Testis (tissue), 3 donors: ENCODE results near the gene LGALS8. TPM values are rescaled to one million over a fixed set of nuclear protein-coding genes. Genes with fewer than 3 reads are reported as not detected.

Source experiments
- DNase-seq: peaks from one replicate; pipeline ENCODE4 v3.0.0-alpha.2; 2019
- H3K27ac ChIP-seq, 2 donors: fragments of 200-600 bp; sonication (generic); one replicate each; pipeline ENCODE4 v1.5.1; 2019
- H3K27me3 ChIP-seq: fragments of 200-600 bp; sonication (generic); one replicate; pipeline ENCODE4 v1.5.1; 2019
- H3K36me3 ChIP-seq: fragments of 200-600 bp; sonication (generic); one replicate; pipeline ENCODE4 v1.5.1; 2017; ENCODE audit warnings: low read depth; ENCODE audit errors: missing control alignments
- H3K4me1 ChIP-seq: fragments of 200-600 bp; sonication (generic); one replicate; pipeline ENCODE4 v1.5.1; 2019
- H3K4me3 ChIP-seq, 2 donors: fragments of 200-600 bp; sonication (generic); one replicate each; pipeline ENCODE4 v1.5.1; 2017 to 2019
- H3K9me3 ChIP-seq: fragments of 200-600 bp; sonication (generic); one replicate; pipeline ENCODE4 v1.5.1; 2017
- CTCF ChIP-seq, 3 experiments: fragments of 450-650 bp in 2 of 3; fragments of 200-600 bp in 1 of 3; sonication (generic) in 1 of 3; IDR thresholded peaks; one replicate each; pipeline ENCODE4 v1.5.1; 2016 to 2019; ENCODE audit warnings: antibody characterized with exemption in 3 of 3, mild to moderate bottlenecking in 2 of 3, moderate library complexity in 1 of 3
- POLR2A ChIP-seq: fragments of 450-650 bp; IDR thresholded peaks from one replicate; pipeline ENCODE4 v1.6.1; 2017; ENCODE audit warnings: antibody characterized with exemption, mild to moderate bottlenecking, moderate library complexity
- WGBS, 2 donors: methylation state at CpG; one replicate each; pipeline ENCODE4 v1.1.5; 2018; 5-methylcytosine and 5-hydroxymethylcytosine counted together
- intact Hi-C: fragments of 100-400 bp; cut with DNase I; formaldehyde crosslinking; loops from one replicate; pipeline ENCODE4 v1.15.1; 2023; ENCODE audit warnings: low total_unique reads
- polyA plus RNA-seq: library from polyadenylated mRNA; stranded (reverse); fragments of 350-450 nt; fragmentation: Illumina TruSeq; extraction: RNeasy Lipid Tissue Mini Kit (QIAGEN cat#74804); gene quantifications from one replicate; pipeline ENCODE4 v1.2.3, GENCODE V29; 2014; ENCODE audit warnings: low read depth, low replicate concordance; ENCODE audit not compliant: insufficient read depth
- total RNA-seq, 2 donors: library from RNA; depleted of rRNA; stranded (reverse); fragments of >200 nt; gene quantifications; one replicate each; pipeline ENCODE4 v1.2.3, GENCODE V29; 2016

LGALS8 gene
- total and polyA plus RNA-seq, 3 donors from 2014 or later: 114 to 122 (median 115) TPM

- no peak for DNase-seq
- no peaks in the 10 kb centered on the region for H3K27me3 ChIP-seq
- H3K27ac ChIP-seq: peak overlapping the region in 1 of 2 donors; percentile 25
- intact Hi-C loops: no loop called here
- 79 to 92% methylated on average over 1 of the region's 1 CpG for WGBS, 2 donors
- H3K9me3 ChIP-seq: no peaks in the 10 kb centered on the region
- peaks cover 9% of the 10 kb centered on the region for H3K4me1 ChIP-seq
- no peaks in the 10 kb centered on the region for H3K36me3 ChIP-seq
- no peak for TF ChIP-seq CTCF (IDR thresholded peaks at IDR 0.05)
- TF ChIP-seq POLR2A: no peak
- H3K4me3 ChIP-seq: no peak overlapping the region
Measured at GRCh38 chr1:236509203-236509602, 14.6 kb upstream of the LGALS8 start.

- WGBS, 2 donors: 80 to 85% methylated on average over 8 of the region's 8 CpGs
- intact Hi-C loops: no loop called here
- H3K9me3 ChIP-seq: no peaks in the 10 kb centered on the region
- no peak for TF ChIP-seq CTCF (IDR thresholded peaks at IDR 0.05)
- no peaks in the 10 kb centered on the region for H3K27me3 ChIP-seq
- H3K4me3 ChIP-seq: no peak overlapping the region
- H3K36me3 ChIP-seq: no peaks in the 10 kb centered on the region
- DNase-seq: no peak
- peaks cover 9% of the 10 kb centered on the region for H3K4me1 ChIP-seq
- H3K27ac ChIP-seq: peak overlapping the region in 1 of 2 donors; percentile 25
Measured at GRCh38 chr1:236509647-236510401, 14.0 kb upstream of the LGALS8 start.

- no peak for TF ChIP-seq CTCF (IDR thresholded peaks at IDR 0.05)
- no peak for TF ChIP-seq POLR2A
- no peaks in the 10 kb centered on the region for H3K27me3 ChIP-seq
- no peak overlapping the region for H3K4me3 ChIP-seq
- H3K9me3 ChIP-seq: no peaks in the 10 kb centered on the region
- peaks cover 5% of the 10 kb centered on the region for H3K4me1 ChIP-seq
- intact Hi-C loops: no loop called here
- no peaks in the 10 kb centered on the region for H3K36me3 ChIP-seq
- no peak overlapping the region for H3K27ac ChIP-seq
- no peak for DNase-seq
- WGBS, 2 donors: 86 to 94% methylated on average over 11 of the region's 11 CpGs
Measured at GRCh38 chr1:236511735-236512418, 11.9 kb upstream of the LGALS8 start.

- intact Hi-C loops: no loop called here
- no peaks in the 10 kb centered on the region for H3K9me3 ChIP-seq
- H3K27ac ChIP-seq: no peak overlapping the region
- no peak for TF ChIP-seq POLR2A
- no peak for TF ChIP-seq CTCF (IDR thresholded peaks at IDR 0.05)
- H3K36me3 ChIP-seq: no peaks in the 10 kb centered on the region
- no peak overlapping the region for H3K4me3 ChIP-seq
- H3K27me3 ChIP-seq: no peaks in the 10 kb centered on the region
- DNase-seq: no peak
- WGBS, 2 donors: 80 to 86% methylated on average over 4 of the region's 4 CpGs
- H3K4me1 ChIP-seq: no peaks in the 10 kb centered on the region
Measured at GRCh38 chr1:236514703-236515442, 8.9 kb upstream of the LGALS8 start.
